Panc1 (cell line): ENCODE measurements around the gene IRS1. TPM values are rescaled to one million over a fixed set of nuclear protein-coding genes. Genes with fewer than 3 reads are reported as not detected.

Experiments used
- ATAC-seq: fragments of 200-7000 bp; cut with Tn5 transposase; 2 replicates; pipeline ENCODE4 v1.9.1; 2020; ENCODE audit warnings: mild to moderate bottlenecking, moderate library complexity
- BruUV-seq: library from RNA; stranded (reverse); fragments of 400-500 nt; replicated peaks from 2 replicates; lab custom pipeline; 2021; lab: Mats Ljungman, UMichigan
- CTCF ChIA-PET: fragments of 300-600 bp; sonication (Branson Sonifier 250); formaldehyde crosslinking; loops from one replicate; lab custom pipeline; 2022; ENCODE audit warnings: antibody characterized with exemption; lab: Charles Lee
- POLR2A ChIA-PET: fragments of 300-600 bp; sonication (Branson Sonifier 250); formaldehyde crosslinking; loops from one replicate; lab custom pipeline; 2022; ENCODE audit warnings: antibody characterized with exemption; lab: Charles Lee
- DNase-seq: peaks from one replicate; pipeline ENCODE4 v3.0.0-alpha.2; 2010; ENCODE audit warnings: low read depth, low spot score
- H3K27ac ChIP-seq: 2 replicates; pipeline ENCODE4 v1.5.1; 2011; ENCODE audit warnings: mild to moderate bottlenecking, low read length, inconsistent platforms
- H3K27me3 ChIP-seq: fragments of 200-500 bp; sonication (Bioruptor generic); 2 replicates; pipeline ENCODE4 v1.6.0; 2014; ENCODE audit warnings: low read length, inconsistent platforms; ENCODE audit not compliant: control insufficient read depth, insufficient read depth
- H3K36me3 ChIP-seq: fragments of 200-500 bp; sonication (Bioruptor generic); 2 replicates; pipeline ENCODE4 v1.5.1; 2014; ENCODE audit warnings: inconsistent platforms, mild to moderate bottlenecking, low read length, moderate library complexity; ENCODE audit not compliant: control insufficient read depth, insufficient read depth
- H3K4me1 ChIP-seq: 2 replicates; pipeline ENCODE4 v1.5.1; 2011; ENCODE audit warnings: inconsistent platforms, mild to moderate bottlenecking, low read length, moderate library complexity; ENCODE audit not compliant: control insufficient read depth, insufficient read depth
- H3K4me3 ChIP-seq, 2 experiments: 2 replicates each; pipeline ENCODE4 v1.5.1; 2011 to 2012; ENCODE audit warnings: low read depth in 2 of 2, low read length in 2 of 2, mild to moderate bottlenecking in 2 of 2, inconsistent platforms in 1 of 2, moderate library complexity in 1 of 2
- H3K9me3 ChIP-seq: fragments of 200-500 bp; sonication (Bioruptor generic); 2 replicates; pipeline ENCODE4 v1.5.1; 2014; ENCODE audit warnings: low read depth, mild to moderate bottlenecking, inconsistent platforms, low read length, moderate library complexity; ENCODE audit not compliant: control insufficient read depth, insufficient read depth
- POLR2AphosphoS5 ChIP-seq: IDR thresholded peaks from 2 replicates; pipeline ENCODE4 v1.6.1; 2012; ENCODE audit warnings: mild to moderate bottlenecking, low read depth, low read length, moderate library complexity
- REST ChIP-seq, 2 experiments: IDR thresholded peaks; 2 replicates each; pipeline ENCODE4 v1.6.1; 2011 to 2012; ENCODE audit warnings: low read depth in 2 of 2, control low read depth in 1 of 2, low read length in 1 of 2, mild to moderate bottlenecking in 1 of 2, moderate library complexity in 1 of 2; ENCODE audit not compliant: insufficient read depth in 1 of 2
- SIN3A ChIP-seq: IDR thresholded peaks from 2 replicates; pipeline ENCODE4 v1.6.1; 2012; ENCODE audit warnings: low read depth, mild to moderate bottlenecking, low read length, moderate library complexity, borderline replicate concordance; ENCODE audit not compliant: insufficient read depth
- TCF7L2 ChIP-seq: IDR thresholded peaks from 2 replicates; pipeline ENCODE4 v1.6.1; 2011; ENCODE audit warnings: mild to moderate bottlenecking, low read depth, low read length, inconsistent platforms
- in situ Hi-C: cut with HindIII; loops from 2 replicates; pipeline ENCODE4 v1.10.0; 2016; ENCODE audit warnings: low sequenced_read_pairs, low pct_unique_long_range_greater_than_20kb
- intact Hi-C: fragments of 100-400 bp; cut with micrococcal nuclease; formaldehyde crosslinking; loops from one replicate; pipeline ENCODE4 v1.10.0; 2022; ENCODE audit not compliant: unreplicated experiment
- total RNA-seq: library from RNA; stranded (reverse); gene quantifications from one replicate; pipeline ENCODE4 v1.2.1, GENCODE V29; 2021; ENCODE audit not compliant: unreplicated experiment
- TF ChIP-seq, protein P1 (sequence below): fragments of 450-650 bp; IDR thresholded peaks from 2 replicates; pipeline ENCODE4 v1.5.1; 2017; ENCODE audit warnings: mild to moderate bottlenecking

IRS1 gene
- total RNA-seq, 1 experiment from 2014 or later: 27.3 TPM

GRCh38 chr2:226711606-226712296 lies 87.9 kb downstream of the IRS1 start:
- intact Hi-C loops: no loop called here
- no peaks in the 10 kb centered on the region for H3K4me1 ChIP-seq
- no peaks in the 10 kb centered on the region for H3K9me3 ChIP-seq
- ATAC-seq: no peak
- TF ChIP-seq, protein P1, sequence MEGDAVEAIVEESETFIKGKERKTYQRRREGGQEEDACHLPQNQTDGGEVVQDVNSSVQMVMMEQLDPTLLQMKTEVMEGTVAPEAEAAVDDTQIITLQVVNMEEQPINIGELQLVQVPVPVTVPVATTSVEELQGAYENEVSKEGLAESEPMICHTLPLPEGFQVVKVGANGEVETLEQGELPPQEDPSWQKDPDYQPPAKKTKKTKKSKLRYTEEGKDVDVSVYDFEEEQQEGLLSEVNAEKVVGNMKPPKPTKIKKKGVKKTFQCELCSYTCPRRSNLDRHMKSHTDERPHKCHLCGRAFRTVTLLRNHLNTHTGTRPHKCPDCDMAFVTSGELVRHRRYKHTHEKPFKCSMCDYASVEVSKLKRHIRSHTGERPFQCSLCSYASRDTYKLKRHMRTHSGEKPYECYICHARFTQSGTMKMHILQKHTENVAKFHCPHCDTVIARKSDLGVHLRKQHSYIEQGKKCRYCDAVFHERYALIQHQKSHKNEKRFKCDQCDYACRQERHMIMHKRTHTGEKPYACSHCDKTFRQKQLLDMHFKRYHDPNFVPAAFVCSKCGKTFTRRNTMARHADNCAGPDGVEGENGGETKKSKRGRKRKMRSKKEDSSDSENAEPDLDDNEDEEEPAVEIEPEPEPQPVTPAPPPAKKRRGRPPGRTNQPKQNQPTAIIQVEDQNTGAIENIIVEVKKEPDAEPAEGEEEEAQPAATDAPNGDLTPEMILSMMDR: no peak
- TF ChIP-seq POLR2AphosphoS5 (no peak), SIN3A (no peak), TCF7L2 (no peak), REST (IDR thresholded peaks at IDR 0.05; ENCODE audit: insufficient read depth in 1 of 2, low read depth in 2 of 2, low read length in 1 of 2) (no peak)
- in situ Hi-C loops: no loop called here
- BruUV-seq: no TSS peak
- POLR2A ChIA-PET: no interaction called here
- no peak for DNase-seq
- H3K27ac ChIP-seq: no peak overlapping the region
- CTCF ChIA-PET: no interaction called here
- no peaks in the 10 kb centered on the region for H3K27me3 ChIP-seq
- no peaks in the 10 kb centered on the region for H3K36me3 ChIP-seq
- no peak overlapping the region for H3K4me3 ChIP-seq

- no peaks in the 10 kb centered on the region for H3K9me3 ChIP-seq
- CTCF ChIA-PET: no interaction called here
- H3K27me3 ChIP-seq: no peaks in the 10 kb centered on the region
- TF ChIP-seq TCF7L2: no peak
- TF ChIP-seq POLR2AphosphoS5: no peak
- no peak for TF ChIP-seq REST (IDR thresholded peaks at IDR 0.05; ENCODE audit: insufficient read depth in 1 of 2, low read depth in 2 of 2, low read length in 1 of 2)
- TF ChIP-seq SIN3A: no peak
- TF ChIP-seq, protein P1: no peak
- no TSS peak for BruUV-seq
- no peak overlapping the region for H3K27ac ChIP-seq
- in situ Hi-C loops: no loop called here
- DNase-seq: no peak
- ATAC-seq: no peak
- H3K36me3 ChIP-seq: no peaks in the 10 kb centered on the region
- no peaks in the 10 kb centered on the region for H3K4me1 ChIP-seq
- no peak overlapping the region for H3K4me3 ChIP-seq
- intact Hi-C loops: no loop called here
- POLR2A ChIA-PET: no interaction called here
Measured at GRCh38 chr2:226707499-226707898, 92.1 kb downstream of the IRS1 start.
